Natural killer cell (primary cell): ENCODE measurements around the gene PIKFYVE. TPM values are rescaled to one million over a fixed set of nuclear protein-coding genes. Genes with fewer than 3 reads are reported as not detected.
A peak's percentile ranks its signal among the peaks of the same experiment; 100 is the strongest.
"Not testable (repeated sequence)": the region's sequence is repeated elsewhere in the genome, so short reads cannot be mapped to it uniquely, and the experiment has no call there.

Experiments
- ATAC-seq, 3 donors: fragments of 150-1000 bp in 2 of 3; fragments of 200-7000 bp in 1 of 3; cut with Tn5 transposase; 1 replicate in 1 of 3; 2 replicates in 2 of 3; pipeline ENCODE4 v1.10.0; 2021; ENCODE audit warnings: mild to moderate bottlenecking in 2 of 3, moderate library complexity in 2 of 3
- DNase-seq, 2 donors: peaks; one replicate each; pipeline versions ENCODE4 v3.0.0 to v3.0.0-alpha.2; 2013 to 2021; ENCODE audit warnings: mixed read lengths in 1 of 2
- H3K27ac ChIP-seq: one replicate; pipeline ENCODE4 v1.5.1; 2013; ENCODE audit warnings: mild to moderate bottlenecking, low read length
- H3K27me3 ChIP-seq: one replicate; pipeline ENCODE4 v1.6.1; 2013; ENCODE audit warnings: low read length; ENCODE audit not compliant: control insufficient read depth, insufficient read depth
- H3K36me3 ChIP-seq: one replicate; pipeline ENCODE4 v1.6.1; 2013; ENCODE audit warnings: low read length; ENCODE audit not compliant: control insufficient read depth, insufficient read depth
- H3K4me1 ChIP-seq: one replicate; pipeline ENCODE4 v1.6.1; 2013; ENCODE audit warnings: low read length; ENCODE audit not compliant: control insufficient read depth, insufficient read depth
- H3K4me3 ChIP-seq: one replicate; pipeline ENCODE4 v1.5.1; 2013; ENCODE audit warnings: low read length
- H3K9me3 ChIP-seq: one replicate; pipeline ENCODE4 v1.6.1; 2013; ENCODE audit warnings: low read length; ENCODE audit not compliant: control insufficient read depth, insufficient read depth
- H3K27ac Mint-ChIP-seq, 2 donors: one replicate each; pipeline ENCODE4 v1.8.0; 2022; ENCODE audit warnings: mild to moderate bottlenecking in 2 of 2, mixed read lengths in 2 of 2, moderate library complexity in 1 of 2
- H3K27me3 Mint-ChIP-seq, 2 donors: one replicate each; pipeline ENCODE4 v1.8.0; 2022; ENCODE audit warnings: low read depth in 2 of 2, mixed read lengths in 2 of 2
- H3K36me3 Mint-ChIP-seq: one replicate; pipeline ENCODE4 v1.8.0; 2022; ENCODE audit warnings: mixed read lengths
- H3K4me1 Mint-ChIP-seq, 2 donors: one replicate each; pipeline ENCODE4 v1.8.0; 2022; ENCODE audit warnings: mixed read lengths in 2 of 2
- H3K4me3 Mint-ChIP-seq: one replicate; pipeline ENCODE4 v1.8.0; 2022; ENCODE audit warnings: mild to moderate bottlenecking, moderate library complexity, mixed read lengths
- H3K9me3 Mint-ChIP-seq, 2 donors: one replicate each; pipeline ENCODE4 v1.8.0; 2022; ENCODE audit warnings: mixed read lengths in 2 of 2
- WGBS: methylation state at CpG from one replicate; pipeline ENCODE4 v1.1.7; 2013; ENCODE audit warnings: missing lambda C conversion rate; ENCODE audit not compliant: insufficient coverage; 5-methylcytosine and 5-hydroxymethylcytosine counted together
- intact Hi-C: fragments of 100-400 bp; cut with micrococcal nuclease; formaldehyde crosslinking; loops from one replicate; pipeline ENCODE4 v1.14.2; 2022
- total RNA-seq, 4 donors: library from RNA; stranded (reverse); fragments of 120-200 nt in 1 of 4; gene quantifications; one replicate each; pipeline versions ENCODE4 v1.2.3 to v1.2.4, GENCODE V29; 2013 to 2022
- TF ChIP-seq, protein P1 (sequence below): fragments of 200-600 bp; IDR thresholded peaks from one replicate; pipeline ENCODE4 v1.8.0; 2022; ENCODE audit warnings: antibody characterized with exemption

PIKFYVE gene
- total RNA-seq, 3 donors from 2014 or later (not counting 1 experiment from before 2014, with no cell fraction given), result 38.9 to 48.7 (median 39.2) TPM

DNA sequence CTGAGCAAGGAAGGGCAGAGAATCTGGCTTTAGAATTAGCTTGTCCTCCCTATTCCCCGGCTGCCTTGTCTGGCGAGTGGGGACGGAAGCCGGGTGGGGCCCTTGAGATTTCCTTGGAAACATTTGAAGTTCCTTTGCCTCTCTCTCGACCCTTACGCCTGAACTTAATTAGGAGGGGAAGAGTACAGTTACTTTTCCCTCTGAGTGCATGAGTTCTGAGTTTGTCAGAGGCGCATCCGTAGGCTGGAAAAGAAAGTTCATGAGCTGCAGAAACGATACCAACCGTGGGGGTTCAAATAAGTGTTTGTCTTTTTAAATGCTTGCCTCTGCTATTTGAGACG is 468 bp downstream of the PIKFYVE start:
- DNase-seq (peak in 1 of 2 donors; percentile 50), ATAC-seq (peak in 2 of 3 donors; percentile 4 to 9)
- Mint-ChIP-seq H3K27me3 (no peaks in the 10 kb centered on the region), H3K4me1 (peaks cover 30 to 52% of the 10 kb centered on the region in 2 donors), H3K27ac (peak overlapping the region; percentile 94 to 96), H3K9me3 (no peaks in the 10 kb centered on the region), H3K36me3 (peaks cover 5% of the 10 kb centered on the region), H3K4me3 (peak overlapping the region; percentile 93)
- Histone ChIP-seq H3K4me3 (peak overlapping the region; percentile 60), H3K36me3 (peaks cover 4% of the 10 kb centered on the region), H3K4me1 (peaks cover 29% of the 10 kb centered on the region), H3K27ac (peak overlapping the region; percentile 75), H3K27me3 (no peaks in the 10 kb centered on the region), H3K9me3 (no peaks in the 10 kb centered on the region)
- TF ChIP-seq, protein P1, sequence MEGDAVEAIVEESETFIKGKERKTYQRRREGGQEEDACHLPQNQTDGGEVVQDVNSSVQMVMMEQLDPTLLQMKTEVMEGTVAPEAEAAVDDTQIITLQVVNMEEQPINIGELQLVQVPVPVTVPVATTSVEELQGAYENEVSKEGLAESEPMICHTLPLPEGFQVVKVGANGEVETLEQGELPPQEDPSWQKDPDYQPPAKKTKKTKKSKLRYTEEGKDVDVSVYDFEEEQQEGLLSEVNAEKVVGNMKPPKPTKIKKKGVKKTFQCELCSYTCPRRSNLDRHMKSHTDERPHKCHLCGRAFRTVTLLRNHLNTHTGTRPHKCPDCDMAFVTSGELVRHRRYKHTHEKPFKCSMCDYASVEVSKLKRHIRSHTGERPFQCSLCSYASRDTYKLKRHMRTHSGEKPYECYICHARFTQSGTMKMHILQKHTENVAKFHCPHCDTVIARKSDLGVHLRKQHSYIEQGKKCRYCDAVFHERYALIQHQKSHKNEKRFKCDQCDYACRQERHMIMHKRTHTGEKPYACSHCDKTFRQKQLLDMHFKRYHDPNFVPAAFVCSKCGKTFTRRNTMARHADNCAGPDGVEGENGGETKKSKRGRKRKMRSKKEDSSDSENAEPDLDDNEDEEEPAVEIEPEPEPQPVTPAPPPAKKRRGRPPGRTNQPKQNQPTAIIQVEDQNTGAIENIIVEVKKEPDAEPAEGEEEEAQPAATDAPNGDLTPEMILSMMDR, result no peak
- 0% methylated on average over 11 of the region's 11 CpGs for WGBS
- intact Hi-C loops, result loop anchor here (1.0 to 10.0 kb wide), 4 partner anchors 12 to 1906 kb away; partner anchors contain the start of genes CREB1 and KANSL1L

DNA sequence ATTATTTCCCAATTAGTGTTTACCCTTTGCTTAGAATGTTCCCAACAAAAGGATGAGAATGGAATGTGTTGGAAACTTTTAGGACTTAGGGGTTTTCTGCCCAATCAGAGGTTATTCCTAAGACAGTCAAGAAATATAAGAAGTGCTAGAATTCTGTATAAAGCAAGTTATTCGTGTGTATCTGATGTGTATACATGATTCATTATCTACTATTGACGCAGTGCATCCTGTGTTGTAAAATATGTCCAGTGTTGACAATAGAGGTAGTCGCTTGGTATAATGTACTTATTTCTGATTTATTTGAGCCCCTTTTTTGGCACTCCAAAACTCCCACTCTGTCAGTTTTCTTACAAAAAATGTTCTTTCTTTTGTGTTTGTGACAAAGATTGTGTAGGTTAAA is 881 bp downstream of the PIKFYVE start:
- H3K9me3 ChIP-seq, result no peaks in the 10 kb centered on the region
- H3K36me3 ChIP-seq, result peaks cover 7% of the 10 kb centered on the region
- Mint-ChIP-seq H3K4me1 (peaks cover 30 to 54% of the 10 kb centered on the region in 2 donors), H3K27me3 (no peaks in the 10 kb centered on the region), H3K27ac (peak overlapping the region; percentile 94 to 96), H3K9me3 (no peaks in the 10 kb centered on the region), H3K36me3 (peaks cover 8% of the 10 kb centered on the region), H3K4me3 (peak overlapping the region; percentile 93)
- intact Hi-C loops, result loop anchor here (1.0 to 10.0 kb wide), 4 partner anchors 13 to 1905 kb away; partner anchors contain the start of genes CREB1 and KANSL1L
- peak overlapping the region; percentile 60 for H3K4me3 ChIP-seq
- DNase-seq (peak in 1 of 2 donors; percentile 23), ATAC-seq (peak in 1 of 3 donors; percentile 17)
- peak overlapping the region; percentile 75 for H3K27ac ChIP-seq
- peaks cover 29% of the 10 kb centered on the region for H3K4me1 ChIP-seq
- WGBS, result 0% methylated on average over 2 of the region's 3 CpGs
- TF ChIP-seq, protein P1, result no peak
- no peaks in the 10 kb centered on the region for H3K27me3 ChIP-seq

DNA sequence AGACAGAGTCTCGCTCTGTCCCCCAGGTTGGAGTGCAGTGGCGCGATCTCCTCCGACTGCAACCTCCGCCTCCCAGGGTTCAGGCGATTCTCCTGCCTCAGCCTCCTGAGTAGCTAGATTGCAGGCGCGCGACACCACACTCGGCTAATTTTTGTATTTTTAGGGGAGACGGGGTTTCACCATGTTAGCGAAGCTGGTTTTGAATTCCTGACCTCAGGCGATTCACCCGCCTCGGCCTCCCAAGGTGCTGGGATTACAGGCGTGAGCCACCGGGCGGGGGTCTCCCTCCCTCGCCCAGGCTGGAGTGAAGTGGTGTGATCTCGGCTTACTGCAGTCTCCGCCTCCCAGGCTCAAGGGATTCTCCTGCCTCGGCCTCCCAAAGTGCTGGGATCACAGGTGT is 1.5 kb downstream of the PIKFYVE start:
- peaks cover 29% of the 10 kb centered on the region for H3K4me1 ChIP-seq
- intact Hi-C loops, result loop anchor here (5.0 to 10.0 kb wide), 3 partner anchors 645 to 1905 kb away; partner anchors contain the start of genes CREB1 and KANSL1L
- H3K9me3 ChIP-seq, H3K27me3 ChIP-seq, H3K27me3 Mint-ChIP-seq, DNase-seq, H3K27ac ChIP-seq, H3K36me3 Mint-ChIP-seq, H3K9me3 Mint-ChIP-seq, ATAC-seq: not testable (repeated sequence)
- H3K36me3 ChIP-seq, result peaks cover 12% of the 10 kb centered on the region
- Mint-ChIP-seq H3K4me3 (peak overlapping the region; percentile 93), H3K27ac (peak overlapping the region; percentile 94 to 96), H3K4me1 (peaks cover 30 to 54% of the 10 kb centered on the region in 2 donors)
- 87% methylated on average over 22 of the region's 22 CpGs for WGBS
- H3K4me3 ChIP-seq, result peak overlapping the region; percentile 60

DNA sequence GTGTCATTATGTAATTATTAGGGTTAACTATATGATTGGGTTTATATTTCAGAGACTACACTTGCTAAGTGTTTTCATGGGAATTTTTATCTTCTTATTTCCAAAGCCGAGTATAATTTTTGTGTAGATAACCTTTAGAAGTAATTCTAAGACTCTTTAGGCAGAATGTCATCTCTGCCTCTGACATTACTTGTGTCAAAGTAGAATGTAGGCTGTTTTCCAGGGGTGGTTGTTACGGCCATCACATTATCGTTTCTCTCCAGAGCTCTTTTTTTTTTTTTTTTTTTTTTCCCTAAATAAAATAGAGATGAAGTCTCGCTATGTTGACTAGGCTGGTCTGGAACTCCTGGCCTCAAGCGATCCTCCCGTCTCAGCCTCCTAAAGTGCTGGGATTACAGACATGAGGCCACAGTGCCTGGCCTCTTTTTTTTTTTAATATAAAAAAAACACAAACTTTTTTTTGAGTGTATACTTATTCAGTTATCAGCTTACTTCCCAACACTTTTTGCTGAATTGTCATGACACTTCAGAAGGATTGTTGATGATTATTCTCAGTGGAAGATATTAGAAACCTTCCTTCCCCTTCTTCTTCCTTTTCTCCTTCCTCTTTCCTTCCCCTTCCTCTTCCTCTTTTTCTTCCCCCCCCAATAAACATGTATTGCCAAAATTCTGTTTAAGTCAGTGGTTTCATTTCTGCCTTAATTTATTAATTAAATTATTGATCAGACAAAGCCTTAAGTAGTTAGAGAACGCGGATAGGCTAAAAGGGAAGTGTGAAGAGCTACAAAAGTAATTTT is 2.3 kb downstream of the PIKFYVE start:
- no peak overlapping the region for H3K27ac ChIP-seq
- H3K4me1 ChIP-seq, result peaks cover 29% of the 10 kb centered on the region
- H3K27me3 Mint-ChIP-seq, result no peaks in the 10 kb centered on the region
- H3K4me3 ChIP-seq, result no peak overlapping the region
- H3K9me3 Mint-ChIP-seq, result no peaks in the 10 kb centered on the region
- H3K36me3 Mint-ChIP-seq, result peaks cover 8% of the 10 kb centered on the region
- ATAC-seq (no peak), DNase-seq (no peak)
- no peaks in the 10 kb centered on the region for H3K9me3 ChIP-seq
- H3K27me3 ChIP-seq, result no peaks in the 10 kb centered on the region
- intact Hi-C loops, result loop anchor here (5.0 to 10.0 kb wide), 3 partner anchors 646 to 1904 kb away; partner anchors contain the start of genes CREB1 and KANSL1L
- peaks cover 17% of the 10 kb centered on the region for H3K36me3 ChIP-seq
- H3K4me1 Mint-ChIP-seq, result peaks cover 30 to 54% of the 10 kb centered on the region in 2 donors
- TF ChIP-seq, protein P1, result no peak
- peak overlapping the region; percentile 93 for H3K4me3 Mint-ChIP-seq
- H3K27ac Mint-ChIP-seq, result peak overlapping the region; percentile 94 to 96
- 92% methylated on average over 6 of the region's 8 CpGs for WGBS
